Placental epithelial cell (primary cell): ENCODE measurements around the gene GPR161. TPM values are rescaled to one million over a fixed set of nuclear protein-coding genes. Genes with fewer than 3 reads are reported as not detected.

Experiments used
- total RNA-seq: library from RNA; depleted of rRNA; stranded (reverse); fragments of >200 nt; gene quantifications from 2 replicates; pipeline ENCODE4 v1.2.3, GENCODE V29; 2012

The GPR161 gene, protein sequence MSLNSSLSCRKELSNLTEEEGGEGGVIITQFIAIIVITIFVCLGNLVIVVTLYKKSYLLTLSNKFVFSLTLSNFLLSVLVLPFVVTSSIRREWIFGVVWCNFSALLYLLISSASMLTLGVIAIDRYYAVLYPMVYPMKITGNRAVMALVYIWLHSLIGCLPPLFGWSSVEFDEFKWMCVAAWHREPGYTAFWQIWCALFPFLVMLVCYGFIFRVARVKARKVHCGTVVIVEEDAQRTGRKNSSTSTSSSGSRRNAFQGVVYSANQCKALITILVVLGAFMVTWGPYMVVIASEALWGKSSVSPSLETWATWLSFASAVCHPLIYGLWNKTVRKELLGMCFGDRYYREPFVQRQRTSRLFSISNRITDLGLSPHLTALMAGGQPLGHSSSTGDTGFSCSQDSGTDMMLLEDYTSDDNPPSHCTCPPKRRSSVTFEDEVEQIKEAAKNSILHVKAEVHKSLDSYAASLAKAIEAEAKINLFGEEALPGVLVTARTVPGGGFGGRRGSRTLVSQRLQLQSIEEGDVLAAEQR
- total RNA-seq = 20.8 and 26.4 TPM in 2 replicates

DNA sequence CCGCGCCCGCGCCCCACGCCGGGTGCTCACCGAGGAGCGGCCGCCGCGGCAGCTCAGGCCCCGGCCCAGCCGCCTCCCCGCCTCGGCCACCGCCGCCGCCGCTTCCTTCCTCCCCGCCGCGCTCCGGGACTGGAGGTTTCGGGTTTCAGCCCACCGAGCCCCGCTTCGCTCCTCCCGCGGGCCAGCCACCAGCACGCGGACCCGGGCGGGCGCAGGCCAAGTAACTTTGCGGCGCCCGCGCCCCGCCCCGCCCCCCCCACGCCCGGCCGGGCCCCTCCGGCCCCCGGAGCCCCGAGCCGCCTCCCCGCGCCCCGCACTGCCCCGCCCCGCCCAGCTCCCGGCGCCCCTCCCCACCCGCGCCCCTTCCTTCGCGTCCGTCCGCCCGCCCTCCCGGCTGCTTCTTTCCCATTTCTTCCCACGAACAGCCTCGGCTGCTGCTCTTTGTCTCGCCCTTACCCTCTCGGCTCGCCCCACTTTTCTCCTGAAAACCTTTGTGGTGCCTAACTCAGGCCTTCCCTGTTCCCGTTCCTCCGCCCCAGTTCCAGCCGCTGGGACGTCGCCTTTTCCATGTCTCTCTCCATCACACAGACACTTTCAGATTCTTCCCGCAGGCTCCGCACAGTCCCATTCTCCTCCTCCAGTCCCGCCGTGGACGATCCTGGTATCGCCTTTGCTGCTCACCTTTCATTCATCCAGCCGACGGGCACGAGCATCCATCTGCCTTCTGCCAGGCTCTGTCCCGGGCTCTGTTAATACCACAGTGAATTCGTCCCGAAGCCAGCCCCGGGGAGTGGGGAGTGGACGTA, at the start of gene GPR161:
GPR161 (minus strand) TSS at position 222 of the 806 bp plus-strand sequence. CDS start 32,080 bp downstream, outside the sequence.

DNA sequence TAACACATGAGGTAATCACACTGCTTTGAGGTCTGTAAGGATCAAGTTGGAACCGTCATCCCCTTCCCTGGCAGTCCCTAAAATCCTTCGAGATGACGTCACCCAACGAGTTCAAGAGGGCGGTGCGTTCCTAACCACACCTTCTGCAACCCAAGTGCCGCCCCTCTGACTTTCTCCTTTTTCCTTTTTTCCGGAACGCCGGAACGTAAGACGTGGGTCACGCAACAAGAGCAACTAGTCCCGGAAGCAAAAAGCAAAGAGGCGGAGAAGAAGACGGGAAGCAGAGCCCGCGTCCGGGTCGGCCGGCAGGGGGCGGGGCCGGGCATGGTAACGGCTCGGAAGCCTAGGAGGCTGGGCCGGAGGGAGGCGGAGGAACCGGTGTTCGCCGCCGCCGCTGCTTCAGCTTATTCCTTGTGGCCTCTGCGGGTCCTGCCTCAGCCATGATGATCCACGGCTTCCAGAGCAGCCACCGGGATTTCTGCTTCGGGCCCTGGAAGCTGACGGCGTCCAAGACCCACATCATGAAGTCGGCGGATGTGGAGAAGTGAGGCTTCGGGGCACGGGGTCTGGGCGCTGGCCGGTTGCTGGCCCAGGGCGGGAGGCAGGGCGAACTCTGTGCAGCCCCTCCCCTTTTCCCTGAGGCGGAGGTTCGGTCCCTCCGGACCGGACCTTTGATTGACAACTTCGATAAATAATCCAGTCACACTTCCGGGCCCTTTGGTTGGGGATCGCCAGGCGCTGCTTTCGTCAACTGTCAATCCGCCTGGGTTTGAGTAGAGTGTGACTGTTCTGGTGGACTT, 42.1 kb upstream of the GPR161 start, which contains the start of gene TIPRL:
TIPRL (plus strand) TSS at position 325 of the 800 bp plus-strand sequence; CDS start at position 441, 116 bp downstream.

Other genes with a start within 250 kb of the GPR161 start
- under 0.01 TPM in 2 replicates for gene ADCY10, start 222.8 kb downstream of the GPR161 start, total RNA-seq
- gene DCAF6, start 200.2 kb downstream of the GPR161 start, total RNA-seq = 47.5 and 56.4 TPM in 2 replicates
- gene MPC2, start 199.9 kb downstream of the GPR161 start, total RNA-seq = 22.9 and 25.9 TPM in 2 replicates
- gene TIPRL, start 42.0 kb upstream of the GPR161 start, total RNA-seq = 37.7 and 47.6 TPM in 2 replicates
- 47.9 and 72.3 TPM in 2 replicates for gene SFT2D2, start 89.1 kb upstream of the GPR161 start, total RNA-seq
- gene TBX19, start 143.9 kb upstream of the GPR161 start, total RNA-seq = 1.5 and 3.1 TPM in 2 replicates